Mesenchymal stem cell (in vitro differentiated cells and primary cell): Measurements from ENCODE around the gene NPTXR.

Experiments used
- DNase-seq: peaks from one replicate; pipeline ENCODE4 v3.0.0-alpha.2; 2013
- H2AFZ ChIP-seq: one replicate; pipeline ENCODE4 v1.6.1; 2013; ENCODE audit warnings: low read depth, mild to moderate bottlenecking, control low read depth, inconsistent platforms, low read length, moderate library complexity
- H2AK5ac ChIP-seq: 2 replicates; pipeline ENCODE4 v1.6.1; 2013; ENCODE audit warnings: low read length, moderate library complexity, mild to moderate bottlenecking, inconsistent platforms; ENCODE audit not compliant: severe bottlenecking
- H2BK120ac ChIP-seq: one replicate; pipeline ENCODE4 v1.6.1; 2013; ENCODE audit warnings: low read depth, mild to moderate bottlenecking, inconsistent platforms, low read length, moderate library complexity
- H2BK12ac ChIP-seq, 2 experiments: one replicate each; pipeline ENCODE4 v1.6.1; 2013; ENCODE audit warnings: inconsistent platforms in 2 of 2, low read length in 2 of 2, mild to moderate bottlenecking in 2 of 2, moderate library complexity in 2 of 2, control low read depth in 1 of 2
- H2BK15ac ChIP-seq: one replicate; pipeline ENCODE4 v1.6.1; 2013; ENCODE audit warnings: mild to moderate bottlenecking, low read depth, inconsistent platforms; ENCODE audit not compliant: poor library complexity, severe bottlenecking
- H2BK5ac ChIP-seq: 2 replicates; pipeline ENCODE4 v1.6.1; 2013; ENCODE audit warnings: low read depth, mild to moderate bottlenecking, low read length, control low read depth, inconsistent platforms; ENCODE audit not compliant: poor library complexity, severe bottlenecking
- H3K14ac ChIP-seq, 2 experiments: one replicate each; pipeline ENCODE4 v1.6.1; 2013; ENCODE audit warnings: inconsistent platforms in 2 of 2, low read length in 2 of 2, control low read depth in 1 of 2, mild to moderate bottlenecking in 1 of 2, moderate library complexity in 1 of 2
- H3K18ac ChIP-seq, 2 experiments: one replicate each; pipeline ENCODE4 v1.6.1; 2013; ENCODE audit warnings: inconsistent platforms in 2 of 2, low read length in 2 of 2, control low read depth in 1 of 2, low read depth in 1 of 2, mild to moderate bottlenecking in 1 of 2
- H3K23ac ChIP-seq, 2 experiments: one replicate each; pipeline ENCODE4 v1.6.1; 2013; ENCODE audit warnings: inconsistent platforms in 2 of 2, low read length in 2 of 2, mild to moderate bottlenecking in 2 of 2, moderate library complexity in 2 of 2, control low read depth in 1 of 2
- H3K27ac ChIP-seq: 2 replicates; pipeline ENCODE4 v1.5.1; 2013; ENCODE audit warnings: mild to moderate bottlenecking, moderate library complexity, low read length, control low read depth, inconsistent platforms; ENCODE audit not compliant: poor library complexity, severe bottlenecking
- H3K27me3 ChIP-seq, 2 experiments: 2 replicates each; pipeline versions ENCODE4 v1.6.1 to v1.7.0; 2013; ENCODE audit warnings: low read length in 2 of 2, mild to moderate bottlenecking in 2 of 2, moderate library complexity in 2 of 2, control low read depth in 1 of 2, inconsistent platforms in 1 of 2; ENCODE audit not compliant: control insufficient read depth in 1 of 2, insufficient read depth in 1 of 2
- H3K36me3 ChIP-seq, 2 experiments: 2 replicates each; pipeline versions ENCODE4 v1.6.1 to v1.7.0; 2013; ENCODE audit warnings: low read length in 2 of 2, control low read depth in 1 of 2, inconsistent platforms in 1 of 2, low read depth in 1 of 2, mild to moderate bottlenecking in 1 of 2; ENCODE audit not compliant: insufficient read depth in 2 of 2, control insufficient read depth in 1 of 2
- H3K4ac ChIP-seq, 2 experiments: one replicate each; pipeline ENCODE4 v1.6.1; 2013; ENCODE audit warnings: inconsistent platforms in 2 of 2, low read length in 2 of 2, mild to moderate bottlenecking in 2 of 2, moderate library complexity in 2 of 2, control low read depth in 1 of 2, low read depth in 1 of 2
- H3K4me1 ChIP-seq: 2 replicates; pipeline ENCODE4 v1.6.1; 2013; ENCODE audit warnings: low read depth, low read length, control low read depth; ENCODE audit not compliant: control insufficient read depth, insufficient read depth
- H3K4me2 ChIP-seq: 2 replicates; pipeline ENCODE4 v1.6.1; 2013; ENCODE audit warnings: low read length, mild to moderate bottlenecking, inconsistent platforms; ENCODE audit not compliant: poor library complexity, severe bottlenecking
- H3K4me3 ChIP-seq, 2 experiments: 2 replicates each; pipeline versions ENCODE4 v1.5.1 to v1.7.0; 2013; ENCODE audit warnings: low read length in 2 of 2, mild to moderate bottlenecking in 2 of 2, control low read depth in 1 of 2, low read depth in 1 of 2; ENCODE audit not compliant: insufficient read depth in 1 of 2
- H3K79me1 ChIP-seq: replicated peaks from 2 replicates; pipeline ENCODE4 v1.6.1; 2013; ENCODE audit warnings: mild to moderate bottlenecking, control low read depth, low read length, inconsistent platforms; ENCODE audit not compliant: poor library complexity, severe bottlenecking
- H3K9ac ChIP-seq: 2 replicates; pipeline ENCODE4 v1.7.0; 2013; ENCODE audit warnings: mild to moderate bottlenecking, low read length, moderate library complexity
- H3K9me3 ChIP-seq: 2 replicates; pipeline ENCODE4 v1.7.0; 2013; ENCODE audit warnings: mild to moderate bottlenecking, low read length; ENCODE audit not compliant: control insufficient read depth
- H4K8ac ChIP-seq: one replicate; pipeline ENCODE4 v1.6.1; 2013; ENCODE audit warnings: inconsistent platforms, mild to moderate bottlenecking, low read length, moderate library complexity
- H4K91ac ChIP-seq: one replicate; pipeline ENCODE4 v1.6.1; 2013; ENCODE audit warnings: mild to moderate bottlenecking, low read length, inconsistent platforms
- WGBS: methylation state at CpG from one replicate; pipeline ENCODE4 v1.1.7; 2013; ENCODE audit warnings: mixed read lengths; 5-methylcytosine and 5-hydroxymethylcytosine counted together

NPTXR gene

GRCh38 chr22:38823637-38824036 lies 20.2 kb downstream of the NPTXR start:
- H3K27me3 ChIP-seq: peaks cover 33 to 40% of the 10 kb centered on the region in 2 experiments
- H2BK15ac ChIP-seq: no peak overlapping the region
- no peak overlapping the region for H3K23ac ChIP-seq
- H3K18ac ChIP-seq: no peak overlapping the region
- no peak overlapping the region for H3K27ac ChIP-seq
- H4K8ac ChIP-seq: no peak overlapping the region
- H3K4me2 ChIP-seq: no peak overlapping the region
- no peak overlapping the region for H3K4me3 ChIP-seq
- H3K79me1 ChIP-seq: no peaks in the 10 kb centered on the region
- no peak overlapping the region for H3K9ac ChIP-seq
- H3K14ac ChIP-seq: no peak overlapping the region
- no peaks in the 10 kb centered on the region for H3K9me3 ChIP-seq
- H2BK120ac ChIP-seq: no peak overlapping the region
- H2AFZ ChIP-seq: no peak overlapping the region
- H2AK5ac ChIP-seq: no peak overlapping the region
- no peak overlapping the region for H4K91ac ChIP-seq
- H3K4ac ChIP-seq: no peak overlapping the region
- no peaks in the 10 kb centered on the region for H3K4me1 ChIP-seq
- H2BK5ac ChIP-seq: no peak overlapping the region
- no peak for DNase-seq
- H2BK12ac ChIP-seq: no peak overlapping the region
- H3K36me3 ChIP-seq: peaks cover 0 to 16% of the 10 kb centered on the region in 2 experiments
- WGBS: 52% methylated on average over 2 of the region's 2 CpGs

- H3K4me3 ChIP-seq: no peak overlapping the region
- no peak overlapping the region for H2AK5ac ChIP-seq
- H3K9me3 ChIP-seq: no peaks in the 10 kb centered on the region
- H3K79me1 ChIP-seq: no peaks in the 10 kb centered on the region
- H3K4me2 ChIP-seq: no peak overlapping the region
- WGBS: 83% methylated on average over 3 of the region's 4 CpGs
- DNase-seq: no peak
- peaks cover 32 to 45% of the 10 kb centered on the region in 2 experiments for H3K27me3 ChIP-seq
- peaks cover 0 to 14% of the 10 kb centered on the region in 2 experiments for H3K36me3 ChIP-seq
- no peak overlapping the region for H4K8ac ChIP-seq
- no peak overlapping the region for H3K23ac ChIP-seq
- H4K91ac ChIP-seq: no peak overlapping the region
- no peak overlapping the region for H3K4ac ChIP-seq
- no peak overlapping the region for H3K14ac ChIP-seq
- H2BK15ac ChIP-seq: no peak overlapping the region
- no peak overlapping the region for H2AFZ ChIP-seq
- no peak overlapping the region for H2BK120ac ChIP-seq
- H3K4me1 ChIP-seq: no peaks in the 10 kb centered on the region
- no peak overlapping the region for H3K18ac ChIP-seq
- no peak overlapping the region for H2BK5ac ChIP-seq
- H2BK12ac ChIP-seq: no peak overlapping the region
- no peak overlapping the region for H3K27ac ChIP-seq
- no peak overlapping the region for H3K9ac ChIP-seq
These were observed 20.8 kb downstream of the NPTXR start for GRCh38 chr22:38823076-38823475.

- Histone ChIP-seq H3K4me2 (no peak overlapping the region), H3K4me1 (no peaks in the 10 kb centered on the region), H3K14ac (no peak overlapping the region), H4K91ac (no peak overlapping the region), H3K36me3 (peaks cover 0 to 6% of the 10 kb centered on the region in 2 experiments), H2AFZ (no peak overlapping the region), H3K4ac (no peak overlapping the region), H4K8ac (no peak overlapping the region), H3K4me3 (no peak overlapping the region), H2BK12ac (no peak overlapping the region), H2BK5ac (no peak overlapping the region), H2BK15ac (no peak overlapping the region), H3K79me1 (no peaks in the 10 kb centered on the region), H3K9ac (no peak overlapping the region), H3K23ac (no peak overlapping the region), H2BK120ac (no peak overlapping the region), H2AK5ac (no peak overlapping the region), H3K18ac (no peak overlapping the region), H3K9me3 (no peaks in the 10 kb centered on the region), H3K27me3 (peaks cover 49 to 68% of the 10 kb centered on the region in 2 experiments), H3K27ac (no peak overlapping the region)
- WGBS: 83% methylated on average over 8 of the region's 8 CpGs
- no peak for DNase-seq
These were observed 23.8 kb downstream of the NPTXR start for GRCh38 chr22:38820020-38820419.

GRCh38 chr22:38819387-38819940 lies 24.4 kb downstream of the NPTXR start:
- Histone ChIP-seq H3K14ac (no peak overlapping the region), H2BK12ac (no peak overlapping the region), H4K91ac (no peak overlapping the region), H3K4me1 (no peaks in the 10 kb centered on the region), H3K79me1 (no peaks in the 10 kb centered on the region), H2BK5ac (no peak overlapping the region), H3K18ac (no peak overlapping the region), H3K4ac (no peak overlapping the region), H3K4me2 (no peak overlapping the region), H3K27ac (no peak overlapping the region), H3K9me3 (no peaks in the 10 kb centered on the region), H2AFZ (no peak overlapping the region), H3K23ac (no peak overlapping the region), H3K4me3 (no peak overlapping the region), H4K8ac (no peak overlapping the region), H2BK15ac (no peak overlapping the region), H3K36me3 (peaks cover 0 to 6% of the 10 kb centered on the region in 2 experiments), H3K27me3 (peaks cover 49 to 74% of the 10 kb centered on the region in 2 experiments), H2AK5ac (no peak overlapping the region), H2BK120ac (no peak overlapping the region), H3K9ac (no peak overlapping the region)
- 79% methylated on average over 10 of the region's 10 CpGs for WGBS
- DNase-seq: no peak
